ENCODE measurements around the gene RASL10B. TPM values are rescaled to one million over a fixed set of nuclear protein-coding genes. Genes with fewer than 3 reads are reported as not detected.
A peak's percentile ranks its signal among the peaks of the same experiment; 100 is the strongest.

RASL10B gene
- total RNA-seq, 2 experiments from 2014 or later, result not detected

DNA sequence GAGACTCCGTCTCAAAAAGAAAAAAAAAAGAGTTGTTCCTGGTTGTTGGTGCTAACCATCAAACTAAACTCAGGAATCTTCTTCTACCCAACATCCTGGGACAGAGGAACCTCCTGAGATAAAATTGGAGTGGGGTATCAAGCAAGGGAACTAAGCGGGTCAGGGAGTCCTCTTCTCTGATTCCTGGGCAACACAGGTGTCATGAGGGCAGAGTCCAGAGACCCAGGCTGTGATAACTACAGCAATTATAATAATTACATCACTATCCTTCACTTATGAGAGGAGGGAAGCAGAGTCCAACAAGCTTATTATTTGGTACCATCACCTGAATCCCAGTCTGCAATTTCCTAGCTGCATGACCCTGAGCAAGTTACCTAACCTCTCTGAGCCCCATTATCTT, 37.4 kb downstream of the RASL10B start:
- CTCF ChIA-PET (ENCODE audit: unreplicated experiment), result no interaction called here
- POLR2A ChIA-PET, result interaction anchor here (0.6 kb wide), 1 partner anchor 19 kb away, joined by 4 read pairs; no protein-coding TSS in a partner anchor
- no peak overlapping the region for H3K27ac ChIP-seq (ENCODE audit: low read depth, low read length, poor library complexity, severe bottlenecking)
- H3K9me2 ChIP-seq (ENCODE audit: insufficient read depth, low read length), result no peaks in the 10 kb centered on the region
- H3K36me3 ChIP-seq (ENCODE audit: insufficient read depth, low read length), result no peaks in the 10 kb centered on the region
- DNase-seq (ENCODE audit: low spot score), result no peak
- H3K4me2 ChIP-seq (ENCODE audit: low read length), result no peak overlapping the region
- H4K20me1 ChIP-seq (ENCODE audit: insufficient read depth, low read length), result no peaks in the 10 kb centered on the region
- H3K79me2 ChIP-seq (ENCODE audit: insufficient read depth, low read depth, low read length), result no peaks in the 10 kb centered on the region
- H2AFZ ChIP-seq (ENCODE audit: low read length), result no peak overlapping the region
- BruUV-seq (replicated peaks), result no TSS peak
- no peak overlapping the region for H3K4me3 ChIP-seq (ENCODE audit: low read depth, low read length, poor library complexity, severe bottlenecking)
- no peaks in the 10 kb centered on the region for H3K9me3 ChIP-seq (ENCODE audit: low read length)
- H3K4me1 ChIP-seq (ENCODE audit: insufficient read depth, low read length, poor library complexity, severe bottlenecking), result peaks cover 9% of the 10 kb centered on the region
- TF ChIP-seq EZH2phosphoT487 (IDR thresholded peaks at IDR 0.05; ENCODE audit: borderline replicate concordance, low read depth, low read length) (no peak), CTCF (conservative IDR thresholded peaks at IDR 0.05; ENCODE audit: low read length) (no peak)
- intact Hi-C loops (cut with micrococcal nuclease; ENCODE audit: unreplicated experiment), result no loop called here

DNA sequence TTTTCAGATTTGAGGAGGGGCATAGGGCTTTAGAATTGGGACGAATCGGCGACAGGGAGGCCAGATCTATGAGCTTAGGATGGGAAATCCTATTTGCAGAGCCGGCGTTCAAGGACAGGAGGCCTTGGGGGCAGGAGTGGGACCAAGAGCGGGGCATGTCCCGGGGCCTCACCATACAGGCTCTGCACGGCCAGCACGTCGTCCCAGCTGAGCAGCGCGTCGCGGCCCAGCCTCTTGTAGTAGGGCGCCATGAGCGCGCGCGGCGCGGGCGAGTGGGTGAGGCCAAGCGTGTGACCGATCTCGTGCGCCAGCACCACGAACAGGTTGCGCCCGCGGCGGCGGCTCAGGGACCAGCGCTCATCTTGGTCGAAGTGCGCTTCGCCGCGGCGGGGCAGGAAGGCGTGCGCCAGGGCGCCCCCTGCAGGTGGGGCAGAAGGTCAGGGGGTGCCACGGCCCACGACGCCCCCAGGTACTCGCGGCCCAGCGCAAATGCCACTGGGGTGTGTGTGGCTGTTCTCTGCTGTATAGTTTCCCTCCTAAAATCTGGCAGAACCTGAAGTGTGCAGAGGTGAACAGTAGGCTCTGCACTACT, 38.6 kb downstream of the RASL10B start:
- Histone ChIP-seq H3K79me2 (ENCODE audit: insufficient read depth, low read depth, low read length) (no peaks in the 10 kb centered on the region), H3K4me3 (ENCODE audit: low read depth, low read length, poor library complexity, severe bottlenecking) (no peak overlapping the region), H3K9me3 (ENCODE audit: low read length) (no peaks in the 10 kb centered on the region), H3K36me3 (ENCODE audit: insufficient read depth, low read length) (no peaks in the 10 kb centered on the region), H4K20me1 (ENCODE audit: insufficient read depth, low read length) (no peaks in the 10 kb centered on the region), H3K4me2 (ENCODE audit: low read length) (no peak overlapping the region), H3K9me2 (ENCODE audit: insufficient read depth, low read length) (no peaks in the 10 kb centered on the region), H3K4me1 (ENCODE audit: insufficient read depth, low read length, poor library complexity, severe bottlenecking) (peaks cover 6% of the 10 kb centered on the region), H2AFZ (ENCODE audit: low read length) (no peak overlapping the region), H3K27ac (ENCODE audit: low read depth, low read length, poor library complexity, severe bottlenecking) (no peak overlapping the region)
- TF ChIP-seq EZH2phosphoT487 (IDR thresholded peaks at IDR 0.05; ENCODE audit: borderline replicate concordance, low read depth, low read length), result no peak
- peak; percentile 66 for TF ChIP-seq CTCF (conservative IDR thresholded peaks at IDR 0.05; ENCODE audit: low read length)
- no TSS peak for BruUV-seq (replicated peaks)
- DNase-seq (ENCODE audit: low spot score), result no peak
- CTCF ChIA-PET (ENCODE audit: unreplicated experiment), result no interaction called here
- POLR2A ChIA-PET, result no interaction called here
- intact Hi-C loops (cut with micrococcal nuclease; ENCODE audit: unreplicated experiment), result no loop called here

DNA sequence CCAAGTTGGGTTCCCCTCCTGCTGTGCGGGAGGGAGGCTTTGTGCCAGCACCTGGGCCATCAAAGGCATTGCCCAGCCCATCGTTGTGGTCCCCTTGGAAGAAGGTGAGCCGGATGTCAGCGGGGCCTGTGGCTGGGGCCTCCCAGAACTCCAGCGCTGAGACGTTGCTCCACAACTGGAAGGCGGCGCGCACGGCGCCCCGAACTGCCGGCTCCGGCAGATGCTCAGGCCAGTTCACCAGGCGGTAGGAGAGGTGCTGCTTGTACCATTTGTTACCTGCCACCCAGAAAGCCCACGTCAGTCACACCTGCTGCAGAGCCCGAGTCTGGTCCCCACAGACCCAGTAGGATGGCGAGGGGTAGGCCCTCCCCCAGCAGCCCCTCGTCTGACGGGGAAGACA, 41.7 kb downstream of the RASL10B start:
- Histone ChIP-seq H3K9me2 (ENCODE audit: insufficient read depth, low read length) (no peaks in the 10 kb centered on the region), H3K4me1 (ENCODE audit: insufficient read depth, low read length, poor library complexity, severe bottlenecking) (no peaks in the 10 kb centered on the region), H4K20me1 (ENCODE audit: insufficient read depth, low read length) (no peaks in the 10 kb centered on the region), H3K27ac (ENCODE audit: low read depth, low read length, poor library complexity, severe bottlenecking) (no peak overlapping the region), H3K4me3 (ENCODE audit: low read depth, low read length, poor library complexity, severe bottlenecking) (no peak overlapping the region), H3K4me2 (ENCODE audit: low read length) (no peak overlapping the region), H3K79me2 (ENCODE audit: insufficient read depth, low read depth, low read length) (no peaks in the 10 kb centered on the region), H3K9me3 (ENCODE audit: low read length) (no peaks in the 10 kb centered on the region), H2AFZ (ENCODE audit: low read length) (no peak overlapping the region), H3K36me3 (ENCODE audit: insufficient read depth, low read length) (no peaks in the 10 kb centered on the region)
- no peak for DNase-seq (ENCODE audit: low spot score)
- intact Hi-C loops (cut with micrococcal nuclease; ENCODE audit: unreplicated experiment), result no loop called here
- no peak for TF ChIP-seq EZH2phosphoT487 (IDR thresholded peaks at IDR 0.05; ENCODE audit: borderline replicate concordance, low read depth, low read length)
- no peak for TF ChIP-seq CTCF (conservative IDR thresholded peaks at IDR 0.05; ENCODE audit: low read length)
- CTCF ChIA-PET (ENCODE audit: unreplicated experiment), result no interaction called here
- BruUV-seq (replicated peaks), result no TSS peak
- POLR2A ChIA-PET, result no interaction called here

Measured in OCI-LY7 (cell line).